Astrocyte of the spinal cord (primary cell): ENCODE data around the gene ZNF620.

ENCODE experiments used
- DNase-seq: peaks from one replicate; pipeline ENCODE4 v3.0.0; 2011; ENCODE audit warnings: low read depth, low spot score
- H3K4me3 ChIP-seq: 2 replicates; pipeline ENCODE4 v1.5.1; 2011; ENCODE audit warnings: low read depth, mild to moderate bottlenecking, low read length, moderate library complexity
- CTCF ChIP-seq: IDR thresholded peaks from 2 replicates; pipeline ENCODE4 v1.5.1; 2012; ENCODE audit warnings: low read depth, mild to moderate bottlenecking, low read length, inconsistent platforms
- in situ Hi-C: cut with HindIII; loops from 2 replicates; pipeline ENCODE4 v1.10.0; 2017; ENCODE audit warnings: low sequenced_read_pairs

Gene ZNF620

DNA sequence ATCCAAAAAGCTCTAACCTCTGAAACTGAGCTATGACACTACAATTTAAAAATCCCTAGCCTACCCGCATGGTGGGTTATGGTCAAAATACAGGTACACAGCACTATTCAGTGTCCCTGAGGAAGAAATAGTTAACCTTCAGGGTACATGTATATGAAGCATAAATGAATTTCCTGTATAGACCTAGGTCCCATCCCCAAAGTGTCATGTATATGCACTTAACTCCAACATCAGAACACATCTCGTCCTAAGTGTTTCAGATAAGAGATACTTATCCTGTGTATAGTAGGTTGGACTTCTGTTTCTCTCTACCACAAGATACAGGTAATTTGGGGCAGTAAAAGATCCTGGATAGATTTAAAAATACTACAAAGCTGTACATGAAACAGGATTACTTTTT, 42.3 kb upstream of the ZNF620 start:
- no peak for TF ChIP-seq CTCF
- no peak for DNase-seq
- H3K4me3 ChIP-seq, result no peak overlapping the region
- in situ Hi-C loops, result no loop called here

DNA sequence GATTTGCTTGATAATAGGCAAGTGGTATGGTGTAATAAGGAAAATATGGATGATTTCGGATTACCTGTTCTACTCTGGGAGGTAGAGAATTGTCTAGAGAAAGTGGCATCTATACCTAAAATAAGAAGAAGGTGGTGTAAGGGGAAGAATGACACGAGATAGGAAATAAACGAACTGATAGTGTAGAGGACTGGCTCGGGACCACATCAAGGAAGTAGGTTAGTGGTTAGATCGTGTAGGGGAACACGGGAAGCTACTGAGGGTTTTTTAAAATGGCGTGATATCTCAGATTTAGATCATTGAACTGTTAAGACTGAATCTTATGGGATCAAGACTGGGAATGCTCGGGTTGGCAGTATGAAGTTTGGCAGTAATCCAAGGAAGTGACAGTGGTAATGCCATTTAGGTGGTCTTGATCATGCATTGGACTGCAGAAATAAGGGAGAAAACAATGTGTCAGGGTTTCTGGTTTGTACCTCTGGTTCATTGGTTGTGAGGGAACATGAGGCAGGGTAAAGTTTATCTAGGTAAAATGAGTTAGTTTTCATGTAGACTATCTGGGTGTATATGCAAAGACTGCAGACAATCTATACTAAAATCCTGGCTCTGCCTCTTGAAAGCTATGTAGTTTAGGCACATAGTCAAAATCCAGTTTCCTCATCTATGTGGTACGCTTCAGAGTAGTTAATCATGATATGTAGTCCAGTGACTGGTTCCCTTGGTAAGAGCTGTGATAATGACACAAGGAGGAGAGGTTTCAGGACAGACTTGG, 41.3 kb upstream of the ZNF620 start:
- DNase-seq, result no peak
- in situ Hi-C loops, result no loop called here
- no peak overlapping the region for H3K4me3 ChIP-seq
- TF ChIP-seq CTCF, result no peak

DNA sequence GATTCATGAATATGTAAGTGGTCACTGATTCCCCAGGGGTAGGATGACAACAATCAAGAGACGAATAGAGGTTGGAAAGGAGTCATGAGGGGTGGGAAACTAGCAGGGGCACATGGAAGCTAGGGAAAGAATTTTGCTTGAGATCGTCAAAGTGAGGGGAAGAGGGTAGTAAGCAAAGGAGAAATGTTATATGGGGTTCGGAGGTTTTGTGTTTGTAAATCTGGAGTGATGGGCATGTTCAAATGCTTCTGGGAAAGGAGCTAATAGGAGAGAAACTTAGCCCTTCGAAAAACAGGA, 40.8 kb upstream of the ZNF620 start:
- in situ Hi-C loops, result no loop called here
- no peak for TF ChIP-seq CTCF
- no peak for DNase-seq
- H3K4me3 ChIP-seq, result no peak overlapping the region

DNA sequence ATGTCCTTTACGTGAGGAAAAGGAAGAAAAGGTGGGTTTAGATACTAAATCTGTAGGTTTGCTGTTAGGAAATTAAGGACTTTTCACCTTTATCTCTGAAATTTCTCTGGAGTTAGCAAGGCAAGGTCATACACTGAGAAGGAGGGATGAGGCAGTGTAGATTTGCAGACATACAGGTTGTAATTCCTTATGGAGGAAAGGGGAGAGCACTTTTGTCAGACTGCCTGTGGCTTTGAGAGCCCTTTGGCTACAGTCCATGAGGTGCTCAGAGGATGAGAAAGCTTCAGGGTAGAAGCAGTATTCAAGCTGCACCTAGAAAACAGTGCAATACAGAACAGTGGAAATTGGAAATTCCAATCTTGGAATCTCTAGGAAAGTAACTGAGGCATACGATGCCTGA, 40.4 kb upstream of the ZNF620 start:
- in situ Hi-C loops, result no loop called here
- H3K4me3 ChIP-seq, result no peak overlapping the region
- TF ChIP-seq CTCF, result no peak
- DNase-seq, result no peak

DNA sequence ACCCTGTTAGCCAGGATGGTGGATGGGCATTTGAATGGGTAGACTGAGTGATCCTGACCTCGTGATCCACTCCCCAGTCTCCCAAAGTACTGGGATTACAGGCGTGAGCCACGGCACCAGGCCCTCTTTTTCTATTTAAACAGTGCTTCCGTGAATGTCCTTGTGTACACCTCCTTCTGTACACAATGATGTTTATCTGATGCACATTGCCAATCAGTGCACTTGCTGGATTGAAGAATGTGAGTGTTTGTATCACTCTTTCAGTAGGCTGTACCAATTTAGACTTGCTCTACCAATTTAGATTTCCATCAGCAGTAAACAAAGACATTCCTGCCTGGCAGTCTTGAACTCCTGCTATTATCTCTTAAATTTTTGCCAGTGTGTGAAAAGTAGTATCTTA, 37.8 kb upstream of the ZNF620 start:
- no peak for TF ChIP-seq CTCF
- DNase-seq, result no peak
- in situ Hi-C loops, result no loop called here
- H3K4me3 ChIP-seq, result no peak overlapping the region

GRCh38 chr3:40470701-40471100, 35.1 kb upstream of the ZNF620 start:
- no peak overlapping the region for H3K4me3 ChIP-seq
- DNase-seq, result no peak
- in situ Hi-C loops, result no loop called here
- TF ChIP-seq CTCF, result no peak
